HepG2 (cell line): Measurements from ENCODE around the gene C21orf91. TPM values are rescaled to one million over a fixed set of nuclear protein-coding genes. Genes with fewer than 3 reads are reported as not detected.

ENCODE experiments used
- FOXM1 ChIP-seq: sonication (generic); formaldehyde crosslinking; IDR thresholded peaks from 2 replicates; pipeline ENCODE4 v1.5.0; 2020; ENCODE audit warnings: missing genetic modification reagents
- GABPA ChIP-seq, 2 experiments: IDR thresholded peaks; 2 replicates each; pipeline ENCODE4 v1.6.1; 2011 to 2016; ENCODE audit warnings: low read depth in 2 of 2, low read length in 1 of 2, missing biosample characterization in 1 of 2, missing genetic modification characterization in 1 of 2
- GATAD2A ChIP-seq: IDR thresholded peaks from 2 replicates; pipeline ENCODE4 v1.6.1; 2016
- HDAC2 ChIP-seq: sonication (generic); formaldehyde crosslinking; IDR thresholded peaks from 2 replicates; pipeline ENCODE4 v1.4.0; 2020; ENCODE audit warnings: missing genetic modification reagents
- HES4 ChIP-seq: sonication (generic); formaldehyde crosslinking; IDR thresholded peaks from 2 replicates; pipeline ENCODE4 v1.9.0; 2021; ENCODE audit warnings: mild to moderate bottlenecking, missing genetic modification reagents, borderline replicate concordance
- HINFP ChIP-seq: sonication (generic); formaldehyde crosslinking; IDR thresholded peaks from 2 replicates; pipeline ENCODE4 v1.4.0; 2020; ENCODE audit warnings: low read depth, mild to moderate bottlenecking, missing genetic modification reagents
- HMG20B ChIP-seq: conservative IDR thresholded peaks from 2 replicates; pipeline ENCODE4 v1.6.1; 2016; ENCODE audit warnings: missing genetic modification reagents, missing compliant biosample characterization
- MBNL3 ChIP-seq: fragments of 250-450 bp; sonication (Bioruptor Pico); conservative IDR thresholded peaks from 2 replicates; pipeline ENCODE4 v1.8.0; 2022; ENCODE audit warnings: mild to moderate bottlenecking, inconsistent platforms
- MLX ChIP-seq: IDR thresholded peaks from 2 replicates; pipeline ENCODE4 v1.6.1; 2016
- MXI1 ChIP-seq: IDR thresholded peaks from 3 replicates; pipeline ENCODE4 v1.6.1; 2012; ENCODE audit warnings: low read depth, low read length, inconsistent platforms, borderline replicate concordance
- NCOA2 ChIP-seq: sonication (generic); formaldehyde crosslinking; IDR thresholded peaks from 2 replicates; pipeline ENCODE4 v1.8.0; 2022; ENCODE audit warnings: inconsistent platforms
- NFE2L1 ChIP-seq: sonication (generic); formaldehyde crosslinking; IDR thresholded peaks from 2 replicates; pipeline ENCODE4 v1.4.0; 2020; ENCODE audit warnings: missing genetic modification reagents, mild to moderate bottlenecking, borderline replicate concordance
- NR1H2 ChIP-seq: sonication (generic); formaldehyde crosslinking; IDR thresholded peaks from 2 replicates; pipeline ENCODE4 v1.8.1; 2022; ENCODE audit warnings: low read depth, missing genetic modification reagents, borderline replicate concordance
- PRMT3 ChIP-seq: sonication (generic); formaldehyde crosslinking; IDR thresholded peaks from 2 replicates; pipeline ENCODE4 v1.8.1; 2022; ENCODE audit warnings: low read depth, mild to moderate bottlenecking, moderate library complexity, missing genetic modification reagents, borderline replicate concordance
- RARA ChIP-seq: IDR thresholded peaks from 2 replicates; pipeline ENCODE4 v1.6.1; 2016; ENCODE audit warnings: missing genetic modification reagents, missing compliant biosample characterization
- SKIL ChIP-seq: sonication (generic); formaldehyde crosslinking; IDR thresholded peaks from 2 replicates; pipeline ENCODE4 v1.8.0; 2022; ENCODE audit warnings: missing genetic modification reagents, mild to moderate bottlenecking, moderate library complexity, borderline replicate concordance
- SYNCRIP ChIP-seq: fragments of 200-400 bp; formaldehyde crosslinking; IDR thresholded peaks from 2 replicates; pipeline ENCODE4 v1.6.1; 2018; ENCODE audit warnings: mild to moderate bottlenecking, low read depth, low read length; ENCODE audit not compliant: insufficient read depth
- TEAD2 ChIP-seq: sonication (generic); formaldehyde crosslinking; IDR thresholded peaks from 2 replicates; pipeline ENCODE4 v1.9.0; 2021; ENCODE audit warnings: missing genetic modification reagents
- ZBTB37 ChIP-seq: sonication (generic); formaldehyde crosslinking; IDR thresholded peaks from 2 replicates; pipeline ENCODE4 v1.4.0; 2020; ENCODE audit warnings: mild to moderate bottlenecking, missing genetic modification reagents
- ZNF207 ChIP-seq: fragments of 450-650 bp; IDR thresholded peaks from 2 replicates; pipeline ENCODE4 v1.6.1; 2016; ENCODE audit warnings: antibody characterized with exemption, borderline replicate concordance
- ZNF333 ChIP-seq: sonication (generic); formaldehyde crosslinking; IDR thresholded peaks from 2 replicates; pipeline ENCODE4 v1.4.0; 2020; ENCODE audit warnings: mild to moderate bottlenecking, missing genetic modification reagents, borderline replicate concordance
- ZSCAN5A ChIP-seq: sonication (generic); formaldehyde crosslinking; IDR thresholded peaks from 2 replicates; pipeline ENCODE4 v1.8.0; 2022; ENCODE audit warnings: mild to moderate bottlenecking, missing genetic modification reagents, borderline replicate concordance
- polyA plus RNA-seq, 8 experiments: library from polyadenylated mRNA; depleted of rRNA in 3 of 8; stranded (reverse) in 7 of 8; unstranded in 1 of 8; fragments of >200 nt; fragmentation: Illumina TruSeq in 4 of 8; extraction: Trizol in 4 of 8; gene quantifications; 2 replicates each; pipeline versions ENCODE4 v1.2.1 to v1.2.3, GENCODE V29; 2011 to 2016; ENCODE audit warnings: low read depth in 4 of 8, missing spikeins in 1 of 8, mixed read lengths in 1 of 8; ENCODE audit not compliant: insufficient read depth in 1 of 8
- total RNA-seq, 5 experiments: library from RNA; depleted of rRNA; stranded (reverse); fragments of >200 nt; fragmentation: Illumina TruSeq; extraction: Trizol; gene quantifications; 2 replicates each; pipeline ENCODE4 v1.2.3, GENCODE V29; 2016; ENCODE audit warnings: low read depth in 1 of 5

Gene C21orf91
- total and polyA plus RNA-seq, 2 of the 13 experiments (the other 11 are each of a cell fraction or from before 2014, with no cell fraction given): 2.9 to 7.8 TPM

GRCh38 chr21:17796503-17796902 lies 22.7 kb downstream of the C21orf91 start (continued):
- TF ChIP-seq RARA (CRISPR knock-in tag): no peak
- TF ChIP-seq SYNCRIP: no peak
- TF ChIP-seq GATAD2A: peak; percentile 43; the same call in 1 of the 2 replicates
- no peak for TF ChIP-seq TEAD2
- no peak for TF ChIP-seq MXI1
- no peak for TF ChIP-seq ZSCAN5A (CRISPR knock-in tag)
- no peak for TF ChIP-seq MLX (CRISPR knock-in tag)
- no peak for TF ChIP-seq SKIL (CRISPR knock-in tag)
- TF ChIP-seq HMG20B: no peak
- no peak for TF ChIP-seq GABPA (IDR thresholded peaks at IDR 0.05; ENCODE audit: low read depth, low read length)
- no peak for TF ChIP-seq GABPA (CRISPR knock-in tag; IDR thresholded peaks at IDR 0.05; ENCODE audit: low read depth)
- TF ChIP-seq HES4 (CRISPR knock-in tag): no peak
- no peak for TF ChIP-seq ZNF333
- no peak for TF ChIP-seq NFE2L1
- no peak for TF ChIP-seq NCOA2 (CRISPR knock-in tag)
- no peak for TF ChIP-seq ZNF207
- TF ChIP-seq PRMT3 (CRISPR knock-in tag): no peak
- no peak for TF ChIP-seq NR1H2 (CRISPR knock-in tag)
- no peak for TF ChIP-seq FOXM1
- TF ChIP-seq HINFP: no peak
- no peak for TF ChIP-seq MBNL3
- TF ChIP-seq HDAC2 (CRISPR knock-in tag): 0 out of 2 replicates have a peak, but pooled peaks have one; percentile 11
- TF ChIP-seq ZBTB37 (CRISPR knock-in tag): no peak
